C4-2B (cell line): ENCODE results near the gene TSNAXIP1.

ENCODE experiments used
- ZFX ChIP-seq: fragments of 450-650 bp; IDR thresholded peaks from 2 replicates; pipeline ENCODE4 v1.6.1; 2017
- TF ChIP-seq, protein P1 (sequence below): fragments of 450-650 bp; conservative IDR thresholded peaks from 2 replicates; pipeline ENCODE4 v1.5.1; 2017; ENCODE audit warnings: mild to moderate bottlenecking

DNA sequence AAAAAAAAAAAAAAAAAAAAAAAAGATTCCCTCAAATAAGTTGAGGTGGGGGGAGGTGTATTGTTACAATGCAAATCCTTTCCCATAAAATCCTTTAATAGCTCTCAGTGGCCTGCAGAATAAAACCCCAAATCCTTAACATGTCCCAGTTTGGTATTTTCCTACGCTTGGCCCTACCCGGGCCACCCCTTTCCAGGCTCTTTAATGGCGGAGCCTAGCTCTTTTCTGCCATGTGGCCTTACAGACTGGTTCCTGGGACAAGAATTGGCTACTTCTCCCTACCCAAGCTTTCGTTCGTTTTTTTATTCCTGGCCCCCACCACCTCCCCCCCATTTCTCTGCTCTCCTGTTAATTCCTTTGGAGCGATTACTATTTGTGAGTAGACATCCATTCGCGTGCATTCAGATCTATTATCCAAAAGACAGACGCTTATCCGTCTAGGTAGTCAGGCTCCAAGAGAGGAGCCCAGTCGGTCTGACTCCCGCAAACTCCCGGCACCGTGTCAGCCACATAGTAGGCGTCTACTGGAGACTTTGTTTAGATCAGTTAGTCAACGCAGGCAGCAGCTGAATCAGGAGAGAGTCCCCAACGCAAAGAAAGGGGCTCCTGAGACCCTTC is 34.6 kb downstream of the TSNAXIP1 start:
- TF ChIP-seq, protein P1, sequence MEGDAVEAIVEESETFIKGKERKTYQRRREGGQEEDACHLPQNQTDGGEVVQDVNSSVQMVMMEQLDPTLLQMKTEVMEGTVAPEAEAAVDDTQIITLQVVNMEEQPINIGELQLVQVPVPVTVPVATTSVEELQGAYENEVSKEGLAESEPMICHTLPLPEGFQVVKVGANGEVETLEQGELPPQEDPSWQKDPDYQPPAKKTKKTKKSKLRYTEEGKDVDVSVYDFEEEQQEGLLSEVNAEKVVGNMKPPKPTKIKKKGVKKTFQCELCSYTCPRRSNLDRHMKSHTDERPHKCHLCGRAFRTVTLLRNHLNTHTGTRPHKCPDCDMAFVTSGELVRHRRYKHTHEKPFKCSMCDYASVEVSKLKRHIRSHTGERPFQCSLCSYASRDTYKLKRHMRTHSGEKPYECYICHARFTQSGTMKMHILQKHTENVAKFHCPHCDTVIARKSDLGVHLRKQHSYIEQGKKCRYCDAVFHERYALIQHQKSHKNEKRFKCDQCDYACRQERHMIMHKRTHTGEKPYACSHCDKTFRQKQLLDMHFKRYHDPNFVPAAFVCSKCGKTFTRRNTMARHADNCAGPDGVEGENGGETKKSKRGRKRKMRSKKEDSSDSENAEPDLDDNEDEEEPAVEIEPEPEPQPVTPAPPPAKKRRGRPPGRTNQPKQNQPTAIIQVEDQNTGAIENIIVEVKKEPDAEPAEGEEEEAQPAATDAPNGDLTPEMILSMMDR, result no peak
- no peak for TF ChIP-seq ZFX
